Fibroblast of lung (primary cell): Measurements from ENCODE around the gene PEX14.
"Not testable (repeated sequence)": the region's sequence is repeated elsewhere in the genome, so short reads cannot be mapped to it uniquely, and the experiment has no call there.

Experiments used
- CTCF ChIP-seq, 2 donors: IDR thresholded peaks in 1 of 2; conservative IDR thresholded peaks in 1 of 2; 1 replicate in 1 of 2; 2 replicates in 1 of 2; pipeline ENCODE4 v1.5.1; 2011 to 2012; ENCODE audit warnings: low read length in 2 of 2, control low read depth in 1 of 2, inconsistent platforms in 1 of 2, low read depth in 1 of 2, mild to moderate bottlenecking in 1 of 2
- EZH2 ChIP-seq: IDR thresholded peaks from 2 replicates; pipeline ENCODE4 v1.5.1; 2012; ENCODE audit warnings: low read length, control low read depth, mild to moderate bottlenecking; ENCODE audit errors: missing control alignments

GRCh38 chr1:10474309-10474612 lies 489 bp upstream of the PEX14 start:
- not testable (repeated sequence) for TF ChIP-seq CTCF (conservative IDR thresholded peaks at IDR 0.05 in 1 of 2, IDR thresholded peaks at IDR 0.05 in 1 of 2; ENCODE audit: low read depth in 1 of 2, low read length in 2 of 2); EZH2
